ENCODE data around the gene PKHD1.

PKHD1 gene

GRCh38 chr6:52104979-52105378, 17.6 kb upstream of the PKHD1 start:
- DNase-seq: no peak

DNA sequence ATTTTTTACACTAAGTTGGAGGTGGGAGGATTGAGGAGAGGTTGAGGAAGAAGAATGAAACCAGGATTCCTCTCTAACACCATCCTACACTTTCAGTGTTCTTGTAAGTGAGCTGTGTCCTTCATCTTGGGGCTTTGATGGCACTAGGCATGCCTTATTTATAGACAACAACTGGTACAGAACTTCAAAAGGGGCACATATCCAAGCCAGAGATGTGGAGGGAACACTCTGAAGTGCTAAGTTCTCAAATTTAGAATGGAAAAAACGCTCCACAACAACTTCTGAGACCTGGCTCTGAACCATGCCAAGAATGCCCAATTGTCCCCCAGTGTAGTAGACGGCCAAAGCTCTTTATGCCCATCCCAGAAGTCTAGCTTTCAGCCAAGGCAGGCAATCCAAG, 16.2 kb upstream of the PKHD1 start:
- DNase-seq: no peak

DNA sequence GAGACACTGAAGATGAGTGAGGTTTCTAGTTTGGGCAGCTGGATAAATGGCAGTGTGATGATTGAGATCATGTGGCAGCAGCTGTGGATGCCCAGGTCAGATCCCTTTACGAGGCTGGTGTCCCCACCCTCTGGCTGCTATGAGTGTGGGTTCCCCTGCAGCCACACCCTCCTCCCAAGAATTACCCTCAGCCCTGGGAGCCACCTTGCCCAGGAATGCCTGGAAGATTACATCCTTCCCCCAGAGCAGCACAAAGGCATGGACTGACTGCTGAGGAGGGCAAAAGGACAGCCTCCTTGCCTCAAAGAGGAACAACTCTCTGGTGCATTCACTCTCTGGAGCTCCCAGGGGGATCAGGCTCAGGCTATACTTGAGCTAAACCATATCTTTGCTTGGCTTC, 15.0 kb upstream of the PKHD1 start:
- no peak for DNase-seq

DNA sequence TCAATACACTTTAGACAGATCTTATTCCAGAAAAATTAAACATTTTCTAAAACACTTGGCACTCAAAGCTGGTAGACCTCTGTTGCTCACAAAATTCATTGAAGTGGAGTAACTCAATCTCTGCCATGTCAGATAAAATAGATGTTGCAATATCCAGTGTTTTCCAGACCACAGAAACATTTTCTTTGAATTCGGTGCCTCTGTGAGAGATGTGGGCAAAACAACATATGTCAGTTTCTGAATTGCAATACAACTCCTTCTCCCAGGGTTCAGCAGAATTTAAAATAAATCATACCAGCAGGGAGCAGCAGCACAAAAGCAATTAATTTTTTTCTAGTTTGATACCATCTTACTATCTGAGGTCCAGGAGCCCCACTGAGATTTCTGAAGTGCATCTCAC, 11.3 kb upstream of the PKHD1 start:
- no peak for DNase-seq

DNA sequence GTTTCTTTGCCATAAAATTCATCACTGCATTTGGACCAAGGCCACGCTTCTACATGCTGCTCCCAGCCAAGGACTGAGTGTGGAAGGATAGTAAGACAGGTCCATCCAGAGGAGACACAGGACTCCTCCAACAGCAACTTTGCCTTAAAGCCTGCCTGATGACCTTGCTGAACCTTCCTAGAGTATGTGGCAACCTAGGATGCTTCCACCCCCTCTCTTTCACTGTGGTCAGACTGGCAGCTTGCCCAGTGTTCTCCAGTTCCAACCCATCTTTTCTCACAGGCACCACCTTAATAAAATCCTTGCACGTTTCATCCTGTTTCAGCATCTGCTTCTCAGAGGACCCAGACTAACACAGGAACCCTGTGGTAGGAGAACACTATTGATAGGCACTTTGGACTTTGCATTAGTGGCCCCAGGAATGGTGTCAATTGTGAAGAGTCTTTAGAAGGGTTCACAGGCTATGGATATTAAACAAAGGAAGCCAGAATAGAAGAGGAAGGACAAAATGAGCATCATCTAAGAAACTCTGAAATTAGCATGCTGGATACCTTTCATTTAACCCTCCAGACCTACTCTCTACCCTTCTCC, 2.4 kb upstream of the PKHD1 start:
- DNase-seq: no peak

GRCh38 chr6:52086741-52087140, 672 bp downstream of the PKHD1 start:
- DNase-seq: no peak

- DNase-seq: no peak
Observed at GRCh38 chr6:52081237-52081636, 6.2 kb downstream of the PKHD1 start.

GRCh38 chr6:52077961-52078625, 9.3 kb downstream of the PKHD1 start:
- no peak for DNase-seq

- DNase-seq: no peak
Observed at GRCh38 chr6:52077180-52077884, 10.1 kb downstream of the PKHD1 start.

DNA sequence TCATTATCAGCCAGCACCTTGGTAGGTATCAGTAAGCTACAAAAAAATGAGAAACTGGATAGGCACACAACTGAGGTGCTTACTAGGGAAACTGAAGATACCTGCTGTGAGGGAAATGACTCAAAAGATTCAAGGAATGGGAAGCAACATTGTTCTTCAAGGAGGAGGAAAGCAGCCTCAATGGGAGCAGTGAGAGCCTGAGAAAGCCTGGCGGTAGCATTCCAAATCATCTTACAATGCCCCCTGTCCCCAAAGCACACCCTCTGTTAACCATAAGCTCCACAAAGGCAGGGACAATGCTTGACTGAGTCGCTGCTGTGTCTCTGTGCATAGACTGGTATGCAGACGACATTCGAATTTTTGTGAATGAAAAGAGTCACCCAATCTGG, 10.6 kb downstream of the PKHD1 start:
- DNase-seq: no peak

- no peak for DNase-seq
Observed at GRCh38 chr6:52074716-52075115, 12.7 kb downstream of the PKHD1 start.

- no peak for DNase-seq
Observed at GRCh38 chr6:52074155-52074554, 13.3 kb downstream of the PKHD1 start.

GRCh38 chr6:52065621-52066020, 21.8 kb downstream of the PKHD1 start:
- DNase-seq: no peak

- peak; percentile 42 for DNase-seq
Observed at GRCh38 chr6:52063584-52064344, 23.6 kb downstream of the PKHD1 start.

DNA sequence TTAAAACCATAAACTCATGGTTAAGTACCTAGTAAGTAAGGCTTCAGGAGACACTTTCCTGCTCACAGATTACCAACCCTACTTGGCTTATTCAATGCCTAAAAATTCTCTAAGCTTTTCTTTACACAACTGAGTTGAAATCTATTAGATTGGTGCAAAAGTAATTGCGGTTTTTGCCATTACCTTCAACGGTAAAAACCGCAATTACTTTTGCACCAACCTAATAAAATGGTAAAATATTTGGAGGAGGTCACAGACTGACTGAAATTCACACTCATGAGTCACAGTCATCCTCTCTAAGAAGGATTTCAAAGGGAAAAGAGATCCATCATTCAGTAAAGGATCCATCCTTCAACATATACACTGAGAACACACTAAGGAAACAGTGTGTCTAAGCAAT, 25.9 kb downstream of the PKHD1 start:
- DNase-seq: no peak

GRCh38 chr6:52059821-52060220, 27.6 kb downstream of the PKHD1 start:
- no peak for DNase-seq

GRCh38 chr6:52055451-52055850, 32.0 kb downstream of the PKHD1 start:
- no peak for DNase-seq

DNA sequence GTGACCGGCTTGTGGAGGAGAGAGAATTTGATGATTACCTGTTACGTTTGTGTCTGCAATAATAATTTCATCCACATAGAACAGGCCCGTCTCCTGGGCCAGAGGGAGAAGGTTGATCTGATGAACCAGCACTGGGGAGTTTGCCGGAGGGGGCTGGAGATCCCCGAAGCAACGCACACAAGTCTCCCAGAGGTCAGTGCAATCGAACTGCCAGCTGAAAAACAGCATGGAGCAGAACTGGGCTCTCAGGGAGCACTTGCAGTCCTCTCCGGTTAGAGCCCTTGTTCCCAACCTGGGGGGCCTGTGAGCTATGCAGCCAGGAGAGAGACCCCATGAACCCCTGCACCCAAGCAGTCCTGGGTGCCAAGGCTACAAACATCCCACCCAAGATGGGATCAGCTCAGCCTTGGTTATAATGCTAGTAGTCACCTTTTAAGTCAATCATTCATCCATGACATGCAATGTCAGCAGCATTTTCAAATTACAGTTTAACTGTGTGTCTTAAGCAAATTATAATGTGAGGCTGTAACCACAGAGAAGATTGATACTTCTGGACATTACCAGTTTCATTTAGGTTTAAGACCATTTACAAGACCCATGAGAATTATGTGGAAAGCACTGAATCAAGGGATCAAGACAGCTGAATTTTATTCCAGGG, 34.2 kb downstream of the PKHD1 start:
- DNase-seq: no peak

- DNase-seq: no peak
Observed at GRCh38 chr6:52050051-52050405, 37.4 kb downstream of the PKHD1 start.

DNA sequence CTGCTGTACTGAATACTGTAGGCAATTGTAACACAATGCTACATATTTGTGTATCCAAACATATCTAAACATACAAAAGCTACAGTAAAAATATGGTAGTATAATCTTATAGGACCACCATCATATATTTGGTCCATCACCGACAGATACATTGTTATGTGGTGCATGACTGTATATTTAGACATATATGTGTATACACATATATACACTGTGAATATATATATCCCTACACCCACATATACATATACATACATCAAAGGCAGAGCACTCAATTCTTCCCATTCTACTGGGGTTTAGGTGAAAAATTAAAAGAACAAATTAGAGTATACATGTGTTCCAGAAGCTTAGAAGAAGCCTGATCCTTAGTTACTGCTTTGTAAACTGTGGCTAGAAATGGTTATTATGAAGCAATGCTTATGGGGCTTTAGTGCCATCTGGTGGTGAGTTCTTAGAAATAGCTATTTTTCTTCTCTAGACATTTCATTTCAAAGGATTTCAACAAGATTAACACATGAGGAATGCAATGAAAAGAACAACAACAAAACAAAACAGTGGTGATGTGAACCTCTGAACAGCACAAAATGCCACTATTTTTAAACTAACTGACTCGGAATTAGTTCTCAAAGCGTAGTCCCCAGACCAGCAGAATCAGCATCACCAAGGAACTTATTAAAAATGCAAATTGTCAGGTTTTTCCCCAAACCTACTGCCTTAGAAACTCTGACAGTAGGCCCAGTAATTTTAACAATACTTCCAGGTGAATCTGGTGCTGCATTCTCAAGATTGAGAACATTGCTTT, 38.0 kb downstream of the PKHD1 start:
- no peak for DNase-seq

GRCh38 chr6:52046456-52046855, 41.0 kb downstream of the PKHD1 start:
- DNase-seq: no peak

GRCh38 chr6:52045481-52045880, 41.9 kb downstream of the PKHD1 start:
- DNase-seq: no peak
